ENCODE data around the gene ABHD3.

GRCh38 chr18:21660078-21660477 is 44.5 kb downstream of the ABHD3 start:
- no peak for TF ChIP-seq CTCF (IDR thresholded peaks at IDR 0.05 in 4 of 5, conservative IDR thresholded peaks at IDR 0.05 in 1 of 5)
- no peak for TF ChIP-seq POLR2A (IDR thresholded peaks at IDR 0.05)

Data from gastrocnemius medialis (tissue), 4 donors.